ENCODE measurements around the gene FGF12. TPM values are rescaled to one million over a fixed set of nuclear protein-coding genes. Genes with fewer than 3 reads are reported as not detected.

FGF12 gene
- total RNA-seq, 2 donors from 2014 or later: 1.5 TPM; not detected in 1

DNA sequence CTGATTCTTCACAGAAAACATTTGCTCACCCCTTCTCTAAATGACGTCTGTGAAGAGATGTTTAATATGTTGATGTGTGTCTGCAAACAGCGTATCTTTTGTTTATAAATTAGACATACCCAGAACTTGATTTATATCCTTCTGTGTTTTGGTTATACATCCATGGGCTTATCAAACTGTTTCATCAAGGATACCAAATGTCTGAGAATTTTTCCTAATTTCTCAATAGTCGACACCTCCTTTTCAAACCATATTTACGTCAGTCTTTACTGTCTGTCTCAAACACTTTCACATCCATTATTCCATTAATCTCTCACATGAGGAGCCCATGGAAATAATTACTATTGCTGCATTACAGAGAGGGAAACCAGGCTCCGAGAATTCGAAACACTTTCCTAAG, 85.4 kb downstream of the FGF12 start:
- Histone ChIP-seq H3K4me1 (ENCODE audit: control insufficient read depth in 1 of 2, low read depth in 2 of 2) (no peaks in the 10 kb centered on the region), H3K9me3 (no peaks in the 10 kb centered on the region), H3K27me3 (replicated peaks; ENCODE audit: insufficient read depth) (no peaks in the 10 kb centered on the region), H3K27ac (no peak overlapping the region), H3K4me3 (no peak overlapping the region), H3K36me3 (no peaks in the 10 kb centered on the region)
- DNase-seq (ENCODE audit: low spot score): no peak
- ATAC-seq (ENCODE audit: insufficient number of reproducible peaks, low FRiP score, low read depth): no peak
- no peak for TF ChIP-seq CTCF (IDR thresholded peaks at IDR 0.05)

DNA sequence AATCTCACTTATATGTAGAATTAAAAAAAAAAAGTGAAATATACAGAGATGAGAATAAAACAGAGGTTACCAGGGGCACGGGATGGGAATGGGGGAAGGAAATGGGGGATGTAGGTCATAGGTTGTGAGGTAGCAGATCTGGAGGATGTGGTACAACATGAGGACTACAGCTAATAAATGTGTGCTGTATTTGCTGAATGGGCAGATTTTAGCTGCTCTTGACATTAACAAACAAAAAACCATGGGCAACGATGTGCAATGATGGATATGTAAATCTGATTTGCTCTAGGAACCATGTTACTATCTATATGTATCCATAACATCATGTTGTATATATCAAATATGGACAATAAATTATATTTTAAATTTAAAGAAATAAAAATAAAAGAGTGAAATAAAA, 87.4 kb downstream of the FGF12 start:
- Histone ChIP-seq H3K27ac (no peak overlapping the region), H3K4me3 (no peak overlapping the region), H3K9me3 (no peaks in the 10 kb centered on the region), H3K4me1 (ENCODE audit: control insufficient read depth in 1 of 2, low read depth in 2 of 2) (no peaks in the 10 kb centered on the region), H3K36me3 (no peaks in the 10 kb centered on the region), H3K27me3 (replicated peaks; ENCODE audit: insufficient read depth) (no peaks in the 10 kb centered on the region)
- TF ChIP-seq CTCF (IDR thresholded peaks at IDR 0.05): no peak
- no peak for ATAC-seq (ENCODE audit: insufficient number of reproducible peaks, low FRiP score, low read depth)
- DNase-seq (ENCODE audit: low spot score): no peak

GRCh38 chr3:192637803-192638202, 89.5 kb downstream of the FGF12 start:
- H3K4me3 ChIP-seq: no peak overlapping the region
- H3K9me3 ChIP-seq: no peaks in the 10 kb centered on the region
- H3K36me3 ChIP-seq: no peaks in the 10 kb centered on the region
- no peak for ATAC-seq (ENCODE audit: insufficient number of reproducible peaks, low FRiP score, low read depth)
- H3K27me3 ChIP-seq (replicated peaks; ENCODE audit: insufficient read depth): no peaks in the 10 kb centered on the region
- TF ChIP-seq CTCF (IDR thresholded peaks at IDR 0.05): no peak
- no peaks in the 10 kb centered on the region for H3K4me1 ChIP-seq (ENCODE audit: control insufficient read depth in 1 of 2, low read depth in 2 of 2)
- DNase-seq (ENCODE audit: low spot score): no peak
- H3K27ac ChIP-seq: no peak overlapping the region

- ATAC-seq (ENCODE audit: insufficient number of reproducible peaks, low FRiP score, low read depth) (no peak), DNase-seq (ENCODE audit: low spot score) (no peak)
- Histone ChIP-seq H3K27ac (no peak overlapping the region), H3K27me3 (replicated peaks; ENCODE audit: insufficient read depth) (no peaks in the 10 kb centered on the region), H3K4me3 (no peak overlapping the region), H3K9me3 (no peaks in the 10 kb centered on the region), H3K4me1 (ENCODE audit: control insufficient read depth in 1 of 2, low read depth in 2 of 2) (no peaks in the 10 kb centered on the region), H3K36me3 (no peaks in the 10 kb centered on the region)
- TF ChIP-seq CTCF (IDR thresholded peaks at IDR 0.05): no peak
These were observed 90.6 kb downstream of the FGF12 start for GRCh38 chr3:192636517-192637444.

GRCh38 chr3:192629429-192629828, 97.9 kb downstream of the FGF12 start:
- H3K4me1 ChIP-seq (ENCODE audit: control insufficient read depth in 1 of 2, low read depth in 2 of 2): no peaks in the 10 kb centered on the region
- H3K36me3 ChIP-seq: no peaks in the 10 kb centered on the region
- H3K4me3 ChIP-seq: no peak overlapping the region
- DNase-seq (ENCODE audit: low spot score) (no peak), ATAC-seq (ENCODE audit: insufficient number of reproducible peaks, low FRiP score, low read depth) (no peak)
- H3K27me3 ChIP-seq (replicated peaks; ENCODE audit: insufficient read depth): no peaks in the 10 kb centered on the region
- H3K27ac ChIP-seq: no peak overlapping the region
- H3K9me3 ChIP-seq: no peaks in the 10 kb centered on the region
- no peak for TF ChIP-seq CTCF (IDR thresholded peaks at IDR 0.05)

All from thoracic aorta (tissue), 2 donors.